PC-9 (cell line): ENCODE data around the gene OPN4. TPM values are rescaled to one million over a fixed set of nuclear protein-coding genes. Genes with fewer than 3 reads are reported as not detected.
A peak's percentile ranks its signal among the peaks of the same experiment; 100 is the strongest.

Experiments
- BruUV-seq: library from RNA; stranded (reverse); fragments of 400-500 nt; replicated peaks from 2 replicates; lab custom pipeline; 2021; lab: Mats Ljungman, UMichigan
- CTCF ChIA-PET: fragments of 300-600 bp; sonication (Branson Sonifier 250); formaldehyde crosslinking; loops from one replicate; lab custom pipeline; 2022; ENCODE audit warnings: antibody characterized with exemption; lab: Charles Lee
- POLR2A ChIA-PET: fragments of 300-600 bp; sonication (Branson Sonifier 250); formaldehyde crosslinking; loops from one replicate; lab custom pipeline; 2022; ENCODE audit warnings: antibody characterized with exemption; ENCODE audit not compliant: unreplicated experiment; lab: Charles Lee
- DNase-seq, 2 experiments: peaks; one replicate each; pipeline versions ENCODE4 v3.0.0 to v3.0.0-alpha.2; 2015 to 2022; ENCODE audit warnings: mixed read lengths in 1 of 2
- H2AFZ ChIP-seq: fragments of 200-600 bp; sonication (generic); 2 replicates; pipeline ENCODE4 v1.8.1; 2017; ENCODE audit warnings: antibody characterized with exemption
- H3F3A ChIP-seq: fragments of 200-600 bp; sonication (generic); 2 replicates; pipeline ENCODE4 v1.8.1; 2017; ENCODE audit warnings: antibody characterized with exemption, mild to moderate bottlenecking, low read depth; ENCODE audit not compliant: insufficient read depth
- H3K27ac ChIP-seq: fragments of 200-600 bp; sonication (generic); 2 replicates; pipeline ENCODE4 v1.6.1; 2016; ENCODE audit warnings: mixed run types
- H3K27me3 ChIP-seq: fragments of 200-600 bp; sonication (generic); 2 replicates; pipeline ENCODE4 v1.6.1; 2016; ENCODE audit warnings: low read depth, mixed run types; ENCODE audit not compliant: insufficient read depth
- H3K36me3 ChIP-seq: fragments of 200-600 bp; sonication (generic); 2 replicates; pipeline ENCODE4 v1.6.1; 2016; ENCODE audit warnings: low read depth, mixed run types
- H3K4me1 ChIP-seq: fragments of 200-600 bp; sonication (generic); replicated peaks from 2 replicates; pipeline ENCODE4 v1.6.1; 2016; ENCODE audit warnings: mixed run types; ENCODE audit not compliant: insufficient read depth
- H3K4me2 ChIP-seq: fragments of 200-600 bp; sonication (generic); 2 replicates; pipeline ENCODE4 v1.6.1; 2017; ENCODE audit warnings: mixed run types
- H3K4me3 ChIP-seq: fragments of 200-600 bp; sonication (generic); 2 replicates; pipeline ENCODE4 v1.6.1; 2016; ENCODE audit warnings: mixed run types
- H3K79me2 ChIP-seq: fragments of 200-600 bp; sonication (generic); 2 replicates; pipeline ENCODE4 v1.6.1; 2017; ENCODE audit warnings: low read depth, mixed run types
- H3K9me2 ChIP-seq: fragments of 200-600 bp; sonication (generic); 2 replicates; pipeline ENCODE4 v1.8.1; 2017; ENCODE audit warnings: mild to moderate bottlenecking; ENCODE audit not compliant: insufficient read depth
- H3K9me3 ChIP-seq: fragments of 200-600 bp; sonication (generic); 2 replicates; pipeline ENCODE4 v1.8.1; 2016; ENCODE audit warnings: low read depth; ENCODE audit not compliant: insufficient read depth
- H4K20me1 ChIP-seq: fragments of 200-600 bp; sonication (generic); 2 replicates; pipeline ENCODE4 v1.8.1; 2017; ENCODE audit not compliant: insufficient read depth
- EZH2 ChIP-seq: fragments of 200-600 bp; sonication (generic); IDR thresholded peaks from 2 replicates; pipeline ENCODE4 v1.8.0; 2017; ENCODE audit warnings: antibody characterized with exemption, low read depth
- intact Hi-C: fragments of 100-400 bp; cut with micrococcal nuclease; formaldehyde crosslinking; loops from one replicate; pipeline ENCODE4 v1.10.0; 2022; ENCODE audit not compliant: unreplicated experiment
- total RNA-seq: library from RNA; stranded (reverse); gene quantifications from 2 replicates; pipeline ENCODE4 v1.2.3, GENCODE V29; 2021
- TF ChIP-seq, protein P1 (sequence below): fragments of 200-600 bp; sonication (generic); conservative IDR thresholded peaks from 2 replicates; pipeline ENCODE4 v1.6.1; 2017; ENCODE audit warnings: mixed run types, antibody characterized with exemption, mild to moderate bottlenecking, moderate library complexity

Gene OPN4
- total RNA-seq, 1 experiment from 2014 or later: 0.15 TPM

DNA sequence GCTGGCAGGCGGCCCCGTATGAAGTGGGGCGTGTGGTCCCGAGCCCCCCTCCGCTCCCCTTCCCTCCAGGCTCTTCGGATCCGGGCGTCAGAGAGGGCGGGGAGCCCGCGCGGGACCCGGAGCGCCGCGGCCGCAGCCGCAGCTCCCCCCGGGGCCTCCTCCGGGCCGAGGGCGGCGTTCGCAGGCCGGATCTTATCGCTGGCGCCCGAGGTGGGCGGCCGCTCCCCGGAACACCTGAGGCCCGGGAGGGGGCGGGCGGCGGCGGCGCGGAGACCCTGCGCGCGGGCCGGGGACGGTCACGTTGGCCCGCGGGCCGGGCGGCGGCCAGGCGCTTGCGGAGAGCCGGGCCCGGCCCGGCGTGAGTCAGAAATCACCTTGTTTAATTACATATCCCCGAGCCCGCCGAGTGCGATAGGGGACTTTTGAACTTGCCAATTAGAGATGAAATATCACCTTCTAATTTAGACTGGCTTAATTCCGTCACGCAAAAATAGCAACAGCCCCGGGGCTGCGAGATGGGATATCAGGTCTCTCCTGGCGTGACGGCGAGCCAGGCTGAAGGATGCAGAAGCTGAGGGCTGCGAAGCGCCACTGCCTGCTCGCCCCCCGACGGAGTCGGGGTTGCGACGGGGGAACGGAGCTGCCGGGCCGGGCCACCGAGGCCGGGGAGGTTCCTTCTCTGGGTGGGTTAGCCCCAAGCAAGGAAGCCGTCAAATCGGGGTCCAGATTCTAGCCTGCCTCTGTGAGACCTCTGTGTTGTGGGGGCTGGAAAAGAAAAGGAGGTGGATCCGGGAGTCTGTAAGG, 57.4 kb downstream of the OPN4 start:
- DNase-seq: peak in 1 of 2 experiments; percentile 24
- TF ChIP-seq, protein P1, sequence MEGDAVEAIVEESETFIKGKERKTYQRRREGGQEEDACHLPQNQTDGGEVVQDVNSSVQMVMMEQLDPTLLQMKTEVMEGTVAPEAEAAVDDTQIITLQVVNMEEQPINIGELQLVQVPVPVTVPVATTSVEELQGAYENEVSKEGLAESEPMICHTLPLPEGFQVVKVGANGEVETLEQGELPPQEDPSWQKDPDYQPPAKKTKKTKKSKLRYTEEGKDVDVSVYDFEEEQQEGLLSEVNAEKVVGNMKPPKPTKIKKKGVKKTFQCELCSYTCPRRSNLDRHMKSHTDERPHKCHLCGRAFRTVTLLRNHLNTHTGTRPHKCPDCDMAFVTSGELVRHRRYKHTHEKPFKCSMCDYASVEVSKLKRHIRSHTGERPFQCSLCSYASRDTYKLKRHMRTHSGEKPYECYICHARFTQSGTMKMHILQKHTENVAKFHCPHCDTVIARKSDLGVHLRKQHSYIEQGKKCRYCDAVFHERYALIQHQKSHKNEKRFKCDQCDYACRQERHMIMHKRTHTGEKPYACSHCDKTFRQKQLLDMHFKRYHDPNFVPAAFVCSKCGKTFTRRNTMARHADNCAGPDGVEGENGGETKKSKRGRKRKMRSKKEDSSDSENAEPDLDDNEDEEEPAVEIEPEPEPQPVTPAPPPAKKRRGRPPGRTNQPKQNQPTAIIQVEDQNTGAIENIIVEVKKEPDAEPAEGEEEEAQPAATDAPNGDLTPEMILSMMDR: no peak
- no peak for TF ChIP-seq EZH2
- H2AFZ ChIP-seq: peak overlapping the region; percentile 88
- no peaks in the 10 kb centered on the region for H3K79me2 ChIP-seq
- peak overlapping the region; percentile 78 for H3K4me3 ChIP-seq
- H3F3A ChIP-seq: no peaks in the 10 kb centered on the region
- no peaks in the 10 kb centered on the region for H3K36me3 ChIP-seq
- H4K20me1 ChIP-seq: no peaks in the 10 kb centered on the region
- intact Hi-C loops: loop anchor here (5.0 to 10.0 kb wide), 3 partner anchors 46 to 251 kb away; partner anchors contain the start of gene BMPR1A
- ChIA-PET POLR2A (no interaction called here), CTCF (no interaction called here)
- H3K4me2 ChIP-seq: peak overlapping the region; percentile 84
- BruUV-seq: TSS peak; percentile 66
- H3K9me3 ChIP-seq: no peaks in the 10 kb centered on the region
- no peaks in the 10 kb centered on the region for H3K27me3 ChIP-seq
- H3K9me2 ChIP-seq: no peaks in the 10 kb centered on the region
- H3K4me1 ChIP-seq: no peaks in the 10 kb centered on the region
- peak overlapping the region; percentile 34; the same call in 1 of the 2 replicates for H3K27ac ChIP-seq

DNA sequence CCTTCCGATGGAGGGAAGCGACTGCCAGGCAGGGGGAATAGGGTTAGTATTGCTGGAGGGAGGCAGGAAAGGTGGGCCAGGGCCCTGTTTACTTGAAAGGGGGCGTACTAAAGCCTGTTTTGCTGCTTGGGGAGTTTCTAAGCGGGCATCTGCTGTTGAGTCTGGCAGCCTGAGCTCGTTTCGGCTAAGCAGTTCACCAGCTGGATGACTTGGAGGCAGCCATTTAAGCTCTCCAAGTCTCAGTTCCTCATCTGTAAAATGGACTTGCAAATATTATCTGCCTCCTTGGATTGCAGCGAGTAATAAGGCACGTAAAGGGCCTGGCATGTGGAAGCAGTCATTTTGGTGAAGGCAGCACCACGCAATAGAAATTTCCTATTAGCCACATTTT, 58.0 kb downstream of the OPN4 start:
- POLR2A ChIA-PET: interaction anchor here (0.6 kb wide), 1 partner anchor 228 kb away, joined by 4 read pairs; no protein-coding TSS in a partner anchor
- no peaks in the 10 kb centered on the region for H3K9me3 ChIP-seq
- CTCF ChIA-PET: no interaction called here

DNA sequence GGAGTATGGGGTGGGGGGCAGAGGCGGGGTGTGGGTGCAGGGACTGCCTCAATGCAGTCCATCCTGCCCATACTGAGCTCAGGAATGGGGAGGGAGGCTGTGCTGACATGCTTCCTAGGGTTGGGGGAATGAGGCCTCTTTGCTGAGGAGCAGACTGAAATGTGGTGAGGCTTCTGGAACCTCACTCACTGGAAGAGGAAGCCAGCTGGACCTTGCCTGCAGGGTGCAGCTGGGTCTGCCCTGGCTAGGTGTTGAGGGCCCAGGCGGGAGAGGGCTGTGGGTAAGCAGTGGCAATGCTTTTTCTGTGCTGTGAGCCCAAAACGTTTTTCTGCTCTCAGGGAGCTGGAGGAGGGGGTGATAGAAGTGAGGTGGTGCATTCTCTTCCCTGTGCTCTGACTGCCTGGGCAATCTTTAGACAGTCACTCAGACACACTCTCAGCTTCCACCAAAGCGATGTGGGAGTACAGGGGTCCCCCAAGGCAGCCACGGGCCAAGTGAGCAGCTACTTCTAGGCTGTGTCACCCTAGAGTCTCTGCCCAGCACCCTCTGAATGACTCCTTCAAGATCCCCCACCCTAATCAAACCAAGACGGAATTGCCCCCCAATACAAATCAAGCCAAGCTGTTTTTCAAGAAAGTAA, 60.9 kb downstream of the OPN4 start:
- Histone ChIP-seq H3K27me3 (no peaks in the 10 kb centered on the region), H3K9me2 (no peaks in the 10 kb centered on the region), H3K79me2 (no peaks in the 10 kb centered on the region), H3K9me3 (no peaks in the 10 kb centered on the region), H3K27ac (no peak overlapping the region), H3K4me1 (no peaks in the 10 kb centered on the region), H3K4me3 (no peak overlapping the region), H4K20me1 (no peaks in the 10 kb centered on the region), H3K36me3 (no peaks in the 10 kb centered on the region), H3F3A (no peaks in the 10 kb centered on the region), H3K4me2 (no peak overlapping the region), H2AFZ (no peak overlapping the region)
- DNase-seq: no peak
- POLR2A ChIA-PET: interaction anchor here (0.7 kb wide), 1 partner anchor 245 kb away, joined by 17 read pairs; no protein-coding TSS in a partner anchor
- BruUV-seq: no TSS peak
- CTCF ChIA-PET: interaction anchor here (0.7 kb wide), 1 partner anchor 19 kb away, joined by 3 read pairs; no protein-coding TSS in a partner anchor
- intact Hi-C loops: loop anchor here (10.0 kb wide), 1 partner anchor 110 kb away; no protein-coding TSS in a partner anchor
- no peak for TF ChIP-seq EZH2
- TF ChIP-seq, protein P1: no peak

More for the DNA sequence above, 58.0 kb downstream of the OPN4 start:
- Histone ChIP-seq H3F3A (no peaks in the 10 kb centered on the region), H3K4me2 (peak overlapping the region; percentile 84), H3K4me1 (no peaks in the 10 kb centered on the region), H3K36me3 (no peaks in the 10 kb centered on the region), H3K27ac (no peak overlapping the region), H4K20me1 (no peaks in the 10 kb centered on the region), H3K4me3 (peak overlapping the region; percentile 78), H2AFZ (peak overlapping the region; percentile 88), H3K79me2 (no peaks in the 10 kb centered on the region), H3K27me3 (no peaks in the 10 kb centered on the region), H3K9me2 (no peaks in the 10 kb centered on the region)
- TF ChIP-seq, protein P1: no peak
- TF ChIP-seq EZH2: no peak
- intact Hi-C loops: loop anchor here (5.0 to 10.0 kb wide), 3 partner anchors 45 to 250 kb away; partner anchors contain the start of gene BMPR1A
- no peak for DNase-seq
- no TSS peak for BruUV-seq
